GM23338 (cell line): ENCODE results near the gene AOC1.

Source experiments
- CREB1 ChIP-seq: fragments of 250-450 bp; sonication (Bioruptor Pico); IDR thresholded peaks from 2 replicates; pipeline ENCODE4 v1.5.0; 2020; ENCODE audit warnings: low read depth, mild to moderate bottlenecking, moderate library complexity
- CTCF ChIP-seq, 2 experiments: fragments of 200-600 bp in 1 of 2; sonication (generic) in 1 of 2; conservative IDR thresholded peaks; 2 replicates each; pipeline versions ENCODE4 v1.5.1 to v1.6.1; 2016 to 2017; ENCODE audit warnings: antibody characterized with exemption in 2 of 2, low read depth in 2 of 2, mild to moderate bottlenecking in 2 of 2, moderate library complexity in 1 of 2
- ETS1 ChIP-seq: IDR thresholded peaks from 2 replicates; pipeline ENCODE4 v1.6.1; 2016; ENCODE audit warnings: antibody characterized with exemption
- EZH2 ChIP-seq: fragments of 200-600 bp; sonication (generic); IDR thresholded peaks from one replicate; pipeline ENCODE4 v1.8.0; 2017; ENCODE audit warnings: antibody characterized with exemption, mild to moderate bottlenecking, low read depth; ENCODE audit not compliant: unreplicated experiment
- EZH2phosphoT487 ChIP-seq: fragments of 200-600 bp; sonication (generic); IDR thresholded peaks from one replicate; pipeline ENCODE4 v1.8.1; 2018; ENCODE audit warnings: antibody characterized with exemption; ENCODE audit not compliant: unreplicated experiment
- JUNB ChIP-seq: IDR thresholded peaks from one replicate; pipeline ENCODE4 v1.6.1; 2016; ENCODE audit warnings: antibody characterized with exemption; ENCODE audit not compliant: unreplicated experiment
- NANOG ChIP-seq: IDR thresholded peaks from 2 replicates; pipeline ENCODE4 v1.6.1; 2016; ENCODE audit warnings: antibody characterized with exemption, borderline replicate concordance
- POLR2AphosphoS5 ChIP-seq: IDR thresholded peaks from 2 replicates; pipeline ENCODE4 v1.6.1; 2016; ENCODE audit warnings: antibody characterized with exemption, low read depth
- REST ChIP-seq: IDR thresholded peaks from one replicate; pipeline ENCODE4 v1.6.1; 2018; ENCODE audit warnings: antibody characterized with exemption; ENCODE audit not compliant: unreplicated experiment
- STAT1 ChIP-seq: IDR thresholded peaks from one replicate; pipeline ENCODE4 v1.6.1; 2016; ENCODE audit warnings: antibody characterized with exemption; ENCODE audit not compliant: unreplicated experiment
- ZNF114 ChIP-seq: fragments of 250-450 bp; sonication (Bioruptor Pico); IDR thresholded peaks from 2 replicates; pipeline ENCODE4 v1.5.0; 2020; ENCODE audit warnings: mild to moderate bottlenecking, moderate library complexity
- ZNF462 ChIP-seq: fragments of 250-450 bp; sonication (Bioruptor Pico); IDR thresholded peaks from 2 replicates; pipeline ENCODE4 v1.5.0; 2020; ENCODE audit warnings: mild to moderate bottlenecking, moderate library complexity

- TF ChIP-seq CTCF (conservative IDR thresholded peaks at IDR 0.05; ENCODE audit: low read depth in 2 of 2) (no peak), JUNB (no peak), STAT1 (no peak), EZH2 (no peak), EZH2phosphoT487 (no peak), POLR2AphosphoS5 (no peak), REST (no peak), CREB1 (CRISPR knock-in tag) (no peak), ETS1 (no peak), ZNF114 (CRISPR knock-in tag) (no peak), NANOG (no peak), ZNF462 (CRISPR knock-in tag) (no peak)
These were observed 22.9 kb upstream of the AOC1 start for GRCh38 chr7:150829426-150829825.
